Activated CD4-positive, alpha-beta memory T cell treated with anti-CD3 and anti-CD28 coated beads, Interleukin-2, amount 10 ng/mL, durations not matched to agents 7 days and 5 days (primary cell): ENCODE measurements around the gene HSF4. TPM values are rescaled to one million over a fixed set of nuclear protein-coding genes. Genes with fewer than 3 reads are reported as not detected.

ENCODE experiments used
- CTCF ChIA-PET: fragments of 350-600 bp; sonication (Branson Sonifier 250); formaldehyde crosslinking; loops from one replicate; lab custom pipeline; 2021; ENCODE audit warnings: antibody characterized with exemption, inconsistent platforms; lab: Charles Lee
- POLR2A ChIA-PET: fragments of 350-600 bp; sonication (Branson Sonifier 250); formaldehyde crosslinking; loops from one replicate; lab custom pipeline; 2021; ENCODE audit warnings: antibody characterized with exemption; lab: Charles Lee
- DNase-seq: peaks from one replicate; pipeline ENCODE4 v3.0.0-alpha.2; 2020
- H3K27ac Mint-ChIP-seq: one replicate; pipeline ENCODE4 v1.8.0; 2021; ENCODE audit warnings: mild to moderate bottlenecking, mixed read lengths
- H3K27me3 Mint-ChIP-seq: one replicate; pipeline ENCODE4 v1.8.0; 2021; ENCODE audit warnings: mixed read lengths
- H3K36me3 Mint-ChIP-seq: one replicate; pipeline ENCODE4 v1.8.0; 2021; ENCODE audit warnings: low read depth, mixed read lengths
- H3K4me1 Mint-ChIP-seq: one replicate; pipeline ENCODE4 v1.8.0; 2021; ENCODE audit warnings: mixed read lengths
- H3K4me3 Mint-ChIP-seq: one replicate; pipeline ENCODE4 v1.8.0; 2021; ENCODE audit warnings: mild to moderate bottlenecking, mixed read lengths
- H3K9me3 Mint-ChIP-seq: one replicate; pipeline ENCODE4 v1.8.0; 2021; ENCODE audit warnings: mixed read lengths
- total RNA-seq, 2 experiments: library from RNA; stranded (reverse); gene quantifications; one replicate each; pipeline ENCODE4 v1.2.3, GENCODE V29; 2021

Gene HSF4
- total RNA-seq, 2 experiments from 2014 or later: 107 to 110 TPM

DNA sequence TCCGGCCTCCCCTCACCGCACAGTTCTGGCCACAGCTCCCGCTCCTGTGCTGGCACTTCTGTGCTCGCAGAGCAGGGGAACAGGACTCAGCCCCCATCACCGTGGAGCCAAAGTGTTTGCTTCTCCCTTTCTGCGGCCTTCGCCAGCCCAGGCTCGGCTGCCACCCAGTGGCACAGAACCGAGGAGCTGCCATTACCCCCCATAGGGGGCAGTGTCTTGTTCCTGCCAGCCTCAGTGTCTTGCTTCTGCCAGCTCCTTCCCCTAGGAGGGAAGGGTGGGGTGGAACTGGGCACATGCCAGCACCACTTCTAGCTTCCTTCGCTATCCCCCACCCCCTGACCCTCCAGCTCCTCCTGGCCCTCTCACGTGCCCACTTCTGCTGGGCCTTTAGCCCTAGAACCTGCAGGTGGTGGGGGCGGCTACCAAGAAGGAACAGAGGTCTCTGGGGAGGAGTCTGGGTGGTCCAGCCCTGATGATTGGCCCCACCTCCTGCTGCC lies 33.7 kb downstream of the HSF4 start:
- Mint-ChIP-seq H3K27me3 (no peaks in the 10 kb centered on the region), H3K4me1 (peaks cover 35% of the 10 kb centered on the region)
- CTCF ChIA-PET: interaction anchor here (0.6 to 2.8 kb wide), 18 partner anchors 9 to 573 kb away, joined by 3 to 12 read pairs (median 4); partner anchors contain the start of genes FHOD1, SLC9A5 and TMEM208

DNA sequence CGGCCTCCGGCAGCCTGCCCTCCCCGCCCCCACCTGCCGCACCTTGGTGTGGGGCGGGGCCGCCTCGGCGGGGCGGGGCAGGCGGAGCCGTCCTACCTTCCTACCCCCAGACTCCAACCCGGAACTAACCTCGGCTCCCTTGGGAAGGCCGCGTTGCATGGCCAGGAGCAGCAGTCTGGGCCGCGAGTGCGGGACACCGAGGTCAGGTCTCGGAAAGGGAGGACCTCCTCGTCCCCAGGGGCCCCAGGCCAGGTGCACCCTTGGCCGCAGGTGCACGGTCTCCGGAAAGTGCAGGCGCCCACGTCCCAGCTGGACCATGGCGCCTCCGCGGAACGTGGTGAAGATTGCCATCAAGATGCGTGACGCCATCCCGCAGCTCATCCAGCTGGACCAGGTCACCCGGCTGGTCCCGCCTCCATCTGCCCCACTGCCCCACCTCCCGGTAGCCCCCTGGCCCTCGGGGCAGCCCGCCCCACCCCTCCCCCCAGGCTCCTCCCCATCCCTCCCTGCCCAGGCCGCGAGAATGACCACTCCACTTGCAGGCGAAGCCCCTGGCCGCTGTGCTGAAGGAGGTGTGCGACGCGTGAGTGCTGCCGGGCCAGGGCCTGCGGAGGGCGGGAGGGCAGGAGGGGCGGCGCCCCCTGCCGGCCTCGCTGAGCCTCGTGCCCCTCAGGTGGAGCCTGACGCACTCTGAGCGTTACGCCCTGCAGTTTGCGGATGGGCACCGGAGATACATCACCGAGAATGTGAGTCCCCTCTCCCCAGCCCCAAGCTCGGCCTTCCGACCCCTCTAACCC lies 34.7 kb downstream of the HSF4 start, which contains the start of gene ELMO3:
Gene ELMO3 (plus strand): TSS at position 121 of the 797 bp plus-strand sequence. CDS start 196 bp downstream, at position 317.
- no peak within 1 kb of the TSS for H3K4me3 Mint-ChIP-seq
- no peaks in the 10 kb centered on the region for H3K27me3 Mint-ChIP-seq
- no peaks in the 10 kb centered on the region for H3K9me3 Mint-ChIP-seq
- H3K27ac Mint-ChIP-seq: no peak within 1 kb of the TSS
- H3K36me3 Mint-ChIP-seq: peaks cover 54% of the 10 kb centered on the region
- ChIA-PET POLR2A (interaction anchor here (1.7 kb wide), 1 partner anchor 42 kb away, joined by 5 read pairs; no protein-coding TSS in a partner anchor), CTCF (interaction anchor here (0.9 to 1.7 kb wide), 4 partner anchors 12 to 45 kb away, joined by 3 to 7 read pairs (median 4); no protein-coding TSS in a partner anchor)
- DNase-seq: no peak
- peaks cover 26% of the 10 kb centered on the region for H3K4me1 Mint-ChIP-seq

More for the DNA sequence above, 33.7 kb downstream of the HSF4 start:
- Mint-ChIP-seq H3K27ac (no peak overlapping the region), H3K9me3 (no peaks in the 10 kb centered on the region), H3K36me3 (peaks cover 59% of the 10 kb centered on the region), H3K4me3 (no peak overlapping the region)
- POLR2A ChIA-PET: interaction anchor here (0.7 to 1.7 kb wide), 8 partner anchors 7 to 283 kb away, joined by 3 to 8 read pairs (median 4); partner anchors contain the start of genes ATP6V0D1, FBXL8, TMEM208 and TRADD
- no peak for DNase-seq

DNA sequence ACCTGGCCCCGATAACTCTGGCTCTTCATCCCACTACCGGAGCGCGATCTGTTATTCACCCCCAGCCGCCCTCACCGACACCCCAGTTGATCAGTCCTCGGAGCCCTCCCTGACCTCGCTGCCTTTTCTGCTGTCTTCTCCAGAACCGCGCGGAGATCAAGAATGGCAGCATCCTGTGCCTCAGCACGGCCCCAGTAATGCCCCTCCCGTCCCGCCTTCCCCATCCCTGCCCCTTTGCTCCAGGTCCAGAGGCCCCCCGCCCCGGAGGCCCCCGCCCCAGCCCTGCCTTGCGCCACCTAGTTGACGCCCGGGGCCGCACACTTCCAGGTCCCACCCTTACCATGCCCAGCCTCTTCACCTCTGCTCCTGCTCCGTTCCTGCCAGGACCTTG lies 35.3 kb downstream of the HSF4 start:
- POLR2A ChIA-PET: no interaction called here
- H3K4me1 Mint-ChIP-seq: peaks cover 24% of the 10 kb centered on the region
- no peaks in the 10 kb centered on the region for H3K27me3 Mint-ChIP-seq
- no peak for DNase-seq
- H3K36me3 Mint-ChIP-seq: peaks cover 50% of the 10 kb centered on the region
- CTCF ChIA-PET: no interaction called here
- no peaks in the 10 kb centered on the region for H3K9me3 Mint-ChIP-seq
- no peak overlapping the region for H3K4me3 Mint-ChIP-seq
- H3K27ac Mint-ChIP-seq: no peak overlapping the region

DNA sequence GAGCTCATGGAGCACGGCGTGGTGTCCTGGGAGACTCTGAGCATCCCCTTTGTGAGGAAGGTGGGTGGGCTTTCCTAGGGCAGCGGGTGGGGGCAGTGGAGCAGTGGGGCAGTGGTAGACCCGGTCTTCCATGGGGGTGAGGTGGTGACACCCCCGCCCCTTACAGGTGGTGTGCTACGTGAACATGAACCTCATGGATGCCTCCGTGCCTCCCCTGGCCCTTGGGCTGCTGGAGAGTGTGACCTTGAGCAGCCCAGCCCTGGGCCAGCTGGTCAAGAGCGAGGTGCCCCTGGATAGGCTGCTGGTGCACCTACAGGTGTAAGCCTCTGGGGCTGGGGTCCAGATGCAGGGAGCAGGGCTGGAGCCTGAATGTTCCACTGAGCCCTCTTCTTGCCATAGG lies 35.9 kb downstream of the HSF4 start:
- H3K4me1 Mint-ChIP-seq: peaks cover 17% of the 10 kb centered on the region
- no peak overlapping the region for H3K4me3 Mint-ChIP-seq
- CTCF ChIA-PET: no interaction called here
- DNase-seq: no peak
- H3K36me3 Mint-ChIP-seq: peaks cover 43% of the 10 kb centered on the region
- POLR2A ChIA-PET: no interaction called here
- H3K27ac Mint-ChIP-seq: no peak overlapping the region
- no peaks in the 10 kb centered on the region for H3K9me3 Mint-ChIP-seq
- H3K27me3 Mint-ChIP-seq: no peaks in the 10 kb centered on the region

DNA sequence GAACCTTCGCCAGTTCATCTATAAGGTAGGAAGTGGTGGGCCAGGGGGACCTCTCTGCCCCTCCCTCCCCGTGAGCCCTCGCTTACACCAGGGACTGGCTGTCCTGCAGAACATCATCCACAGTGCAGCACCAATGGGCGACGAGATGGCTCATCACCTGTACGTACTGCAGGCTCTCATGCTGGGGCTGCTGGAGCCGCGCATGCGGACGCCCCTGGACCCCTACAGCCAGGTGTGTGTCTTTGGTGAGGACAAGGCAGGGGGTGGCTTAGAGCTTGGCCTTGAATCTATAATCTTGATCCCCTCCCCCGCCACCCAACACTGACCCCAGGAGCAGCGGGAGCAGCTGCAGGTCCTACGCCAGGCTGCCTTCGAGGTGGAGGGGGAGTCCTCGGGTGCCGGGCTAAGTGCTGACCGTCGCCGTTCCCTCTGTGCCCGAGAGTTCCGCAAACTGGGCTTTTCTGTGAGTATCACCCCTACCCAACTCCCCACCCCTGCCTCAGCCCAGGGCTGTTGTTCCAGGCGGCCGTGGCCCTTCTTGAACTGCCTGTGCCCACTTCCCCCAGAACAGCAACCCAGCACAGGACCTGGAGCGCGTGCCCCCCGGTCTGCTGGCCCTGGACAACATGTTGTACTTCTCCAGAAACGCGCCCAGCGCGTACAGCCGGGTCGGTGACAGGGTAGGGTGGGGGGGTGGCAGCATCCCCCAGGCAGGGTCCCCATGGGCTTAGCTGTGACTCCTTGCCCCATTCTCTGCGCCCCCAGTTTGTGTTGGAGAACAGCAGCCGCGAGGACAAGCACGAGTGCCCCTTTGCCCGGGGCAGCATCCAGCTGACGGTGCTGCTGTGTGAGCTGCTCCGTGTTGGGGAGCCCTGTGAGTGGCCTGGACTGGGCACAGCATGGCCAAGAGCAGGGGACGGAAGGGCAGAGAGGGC lies 37.1 kb downstream of the HSF4 start:
- Mint-ChIP-seq H3K27ac (no peak overlapping the region), H3K4me3 (no peak overlapping the region), H3K9me3 (no peaks in the 10 kb centered on the region), H3K4me1 (peaks cover 6% of the 10 kb centered on the region), H3K27me3 (no peaks in the 10 kb centered on the region), H3K36me3 (peaks cover 39% of the 10 kb centered on the region)
- DNase-seq: no peak
- CTCF ChIA-PET: no interaction called here
- POLR2A ChIA-PET: interaction anchor here (0.7 to 1.2 kb wide), 3 partner anchors 9 to 17 kb away, joined by 3 read pairs; partner anchors contain the start of gene E2F4

DNA sequence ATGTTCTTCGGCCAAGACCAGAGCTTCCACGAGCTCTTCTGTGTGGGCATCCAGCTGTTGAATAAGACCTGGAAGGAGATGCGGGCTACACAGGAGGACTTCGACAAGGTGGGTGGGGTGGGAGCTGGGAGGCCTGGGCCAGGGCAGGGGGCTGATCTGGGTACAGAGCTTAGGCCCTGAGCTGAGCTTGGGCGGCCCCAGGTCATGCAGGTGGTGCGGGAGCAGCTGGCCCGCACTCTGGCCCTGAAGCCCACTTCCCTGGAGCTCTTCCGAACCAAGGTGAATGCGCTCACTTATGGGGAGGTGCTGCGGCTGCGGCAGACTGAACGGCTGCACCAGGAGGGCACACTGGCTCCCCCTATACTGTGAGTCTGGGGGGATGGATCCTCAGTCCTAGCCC lies 37.9 kb downstream of the HSF4 start:
- POLR2A ChIA-PET: interaction anchor here (0.5 to 1.2 kb wide), 4 partner anchors 10 to 24 kb away, joined by 3 read pairs; partner anchors contain the start of gene E2F4
- CTCF ChIA-PET: no interaction called here
- no peaks in the 10 kb centered on the region for H3K27me3 Mint-ChIP-seq

DNA sequence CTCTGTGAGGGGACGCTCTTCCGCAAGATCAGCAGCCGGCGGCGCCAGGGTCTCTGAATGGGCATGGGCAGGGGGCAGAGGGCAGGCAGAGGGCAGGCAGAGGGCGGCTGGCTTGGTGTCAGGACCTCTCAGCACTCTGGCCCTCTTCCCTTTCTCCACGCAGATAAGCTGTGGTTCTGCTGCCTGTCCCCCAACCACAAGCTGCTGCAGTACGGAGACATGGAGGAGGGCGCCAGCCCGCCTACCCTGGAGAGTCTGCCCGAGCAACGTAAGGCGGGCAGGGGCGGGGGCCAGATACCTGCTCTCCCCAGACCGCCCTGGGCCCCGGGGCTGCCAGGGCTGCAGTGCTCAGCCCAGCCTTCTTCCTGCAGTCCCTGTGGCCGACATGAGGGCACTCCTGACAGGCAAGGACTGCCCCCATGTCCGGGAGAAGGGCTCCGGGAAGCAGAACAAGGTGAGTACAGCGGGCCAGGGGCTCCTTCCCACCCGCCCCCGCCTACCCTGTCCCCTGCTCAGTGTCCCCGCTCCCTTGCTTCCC lies 38.5 kb downstream of the HSF4 start:
- peaks cover 29% of the 10 kb centered on the region for H3K36me3 Mint-ChIP-seq
- DNase-seq: no peak
- no peaks in the 10 kb centered on the region for H3K27me3 Mint-ChIP-seq
- no peaks in the 10 kb centered on the region for H3K9me3 Mint-ChIP-seq
- peaks cover 3% of the 10 kb centered on the region for H3K4me1 Mint-ChIP-seq
- ChIA-PET POLR2A (interaction anchor here (0.5 to 1.2 kb wide), 4 partner anchors 10 to 23 kb away, joined by 3 read pairs; partner anchors contain the start of gene E2F4), CTCF (no interaction called here)
- no peak overlapping the region for H3K27ac Mint-ChIP-seq
- H3K4me3 Mint-ChIP-seq: no peak overlapping the region

More for the DNA sequence above, 37.9 kb downstream of the HSF4 start:
- DNase-seq: no peak
- H3K4me3 Mint-ChIP-seq: no peak overlapping the region
- H3K36me3 Mint-ChIP-seq: peaks cover 34% of the 10 kb centered on the region
- no peak overlapping the region for H3K27ac Mint-ChIP-seq
- H3K9me3 Mint-ChIP-seq: no peaks in the 10 kb centered on the region
- H3K4me1 Mint-ChIP-seq: peaks cover 3% of the 10 kb centered on the region

DNA sequence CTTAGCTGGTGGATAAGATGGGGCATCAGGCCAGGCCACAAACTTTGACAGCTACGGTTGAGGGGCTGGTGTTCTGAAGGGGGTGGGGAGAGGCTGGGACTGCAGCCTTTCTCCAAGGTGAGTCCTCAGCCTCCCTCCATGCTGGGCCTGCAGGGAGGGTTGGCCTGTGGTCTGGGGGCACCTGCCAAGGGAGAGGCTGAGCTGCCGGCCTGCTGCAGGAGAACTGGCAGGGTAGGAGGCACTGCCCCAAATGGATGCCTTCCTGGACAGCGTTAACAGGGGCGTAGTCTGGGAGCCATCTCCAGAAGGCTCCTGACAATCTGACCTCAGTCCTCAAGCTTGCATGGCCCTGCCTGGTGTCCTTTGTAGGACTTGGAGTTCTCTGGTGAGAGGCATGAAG lies 39.5 kb downstream of the HSF4 start:
- no peak for DNase-seq
- Mint-ChIP-seq H3K4me3 (no peak overlapping the region), H3K36me3 (peaks cover 23% of the 10 kb centered on the region), H3K27ac (no peak overlapping the region), H3K9me3 (no peaks in the 10 kb centered on the region), H3K4me1 (no peaks in the 10 kb centered on the region), H3K27me3 (no peaks in the 10 kb centered on the region)
- ChIA-PET CTCF (interaction anchor here (0.6 kb wide), 1 partner anchor 31 kb away, joined by 5 read pairs; no protein-coding TSS in a partner anchor), POLR2A (interaction anchor here (1.1 to 1.4 kb wide), 2 partner anchors 9 to 20 kb away, joined by 3 to 5 read pairs; no protein-coding TSS in a partner anchor)

DNA sequence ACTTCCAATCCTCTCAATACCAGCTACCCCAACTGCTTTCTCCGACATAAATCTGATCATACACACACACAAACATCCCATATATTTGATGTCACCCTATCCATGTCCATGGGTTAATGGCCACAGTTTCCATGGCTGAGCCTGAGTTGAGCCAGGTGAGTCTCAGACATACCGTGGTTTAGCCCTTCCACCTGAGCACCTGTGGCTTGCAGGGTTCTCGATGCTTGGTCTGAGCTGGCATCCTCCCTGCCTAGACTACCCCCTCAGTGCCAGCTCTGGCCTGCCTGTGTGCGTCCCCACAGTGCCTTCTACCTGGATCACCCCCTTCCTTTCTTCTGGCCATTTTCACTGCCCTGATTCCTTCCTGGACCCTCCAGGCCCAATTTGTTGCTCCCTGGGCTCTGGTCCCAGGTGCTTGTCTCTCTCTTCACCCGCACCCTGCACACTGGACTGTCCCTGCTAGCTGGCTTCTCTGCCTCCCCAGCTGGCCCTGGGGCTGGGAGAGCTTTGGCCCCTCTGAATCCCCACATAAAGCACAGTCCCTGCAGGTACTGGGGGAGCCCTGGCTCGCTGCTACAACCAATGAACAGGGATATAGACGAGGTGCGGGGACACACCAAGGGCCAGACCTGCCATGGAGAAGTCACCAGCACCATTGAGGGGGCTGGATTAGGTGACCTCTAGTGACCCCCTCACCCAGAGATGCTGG lies 41.7 kb downstream of the HSF4 start:
- Mint-ChIP-seq H3K27ac (no peak overlapping the region), H3K4me1 (no peaks in the 10 kb centered on the region), H3K9me3 (no peaks in the 10 kb centered on the region), H3K27me3 (no peaks in the 10 kb centered on the region), H3K4me3 (no peak overlapping the region), H3K36me3 (peaks cover 15% of the 10 kb centered on the region)
- ChIA-PET CTCF (no interaction called here), POLR2A (no interaction called here)
- no peak for DNase-seq

DNA sequence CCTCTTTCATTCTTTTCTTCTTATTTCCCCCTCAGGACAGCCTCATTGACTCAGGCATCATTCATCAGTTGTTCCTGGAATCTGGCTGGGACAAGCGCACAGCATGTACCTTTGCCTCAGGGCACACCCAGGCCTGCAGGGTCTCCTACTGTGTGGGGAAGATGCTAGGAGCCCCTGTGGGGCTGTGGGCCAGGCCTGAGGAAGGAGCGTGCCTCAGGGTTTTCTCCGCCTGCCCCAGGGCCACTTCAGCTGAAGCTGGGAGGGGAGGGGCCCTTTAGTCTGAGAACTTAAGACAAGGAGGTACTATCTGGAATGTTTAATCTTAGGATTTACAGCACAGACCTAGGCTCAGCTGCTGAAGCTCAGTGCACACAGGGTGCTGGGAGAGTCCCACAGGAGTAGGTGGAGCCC lies 42.3 kb downstream of the HSF4 start:
- H3K27me3 Mint-ChIP-seq: no peaks in the 10 kb centered on the region
- H3K4me3 Mint-ChIP-seq: no peak overlapping the region
- CTCF ChIA-PET: no interaction called here
- H3K27ac Mint-ChIP-seq: no peak overlapping the region
- no peak for DNase-seq
- POLR2A ChIA-PET: interaction anchor here (1.2 to 3.0 kb wide), 2 partner anchors 10 to 20 kb away, joined by 3 to 20 read pairs; partner anchors contain the start of gene TMEM208
- H3K9me3 Mint-ChIP-seq: no peaks in the 10 kb centered on the region
- no peaks in the 10 kb centered on the region for H3K4me1 Mint-ChIP-seq
- H3K36me3 Mint-ChIP-seq: peaks cover 14% of the 10 kb centered on the region

DNA sequence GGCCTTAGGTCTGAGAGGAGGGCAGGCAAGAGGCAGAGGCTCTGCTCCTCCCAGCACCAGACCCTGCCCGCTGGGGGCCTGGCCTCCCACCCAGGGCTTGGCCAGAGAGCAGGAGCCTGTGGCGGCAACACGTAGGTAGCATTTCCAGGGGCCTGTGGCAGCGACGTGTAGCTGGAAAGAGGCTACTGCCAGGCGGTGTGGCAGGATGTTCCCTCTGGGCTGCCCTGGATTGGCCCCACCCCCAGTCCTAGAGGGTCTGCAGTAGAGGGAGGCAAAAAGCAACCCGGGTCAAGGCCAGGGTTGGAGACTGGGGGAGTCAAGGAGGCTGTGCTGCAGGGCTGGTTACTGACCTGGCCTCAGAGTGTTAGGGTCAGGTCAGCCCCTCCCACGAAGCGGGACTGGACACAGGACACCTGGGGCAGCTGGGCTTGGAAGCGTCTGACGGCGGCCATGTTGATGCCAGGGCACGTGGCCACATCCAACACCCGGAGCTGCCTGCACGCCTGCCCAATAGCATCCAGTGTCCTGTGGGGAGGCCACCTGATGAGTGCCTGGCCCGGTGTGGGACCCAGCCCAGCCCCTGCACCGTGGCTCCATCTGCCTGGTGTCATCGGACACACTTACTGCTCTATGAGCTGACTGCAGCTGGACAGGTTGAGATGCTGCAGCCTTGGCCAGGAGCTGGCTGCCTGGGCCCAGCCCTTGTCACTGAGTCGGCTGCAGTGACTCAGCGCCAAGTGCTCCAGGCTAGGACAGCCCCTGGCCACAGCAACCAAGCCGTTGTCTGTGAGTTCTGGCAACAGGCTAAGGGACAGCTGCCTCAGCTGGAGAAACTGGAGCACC lies 42.9 kb downstream of the HSF4 start:
- Mint-ChIP-seq H3K27ac (no peak overlapping the region), H3K27me3 (no peaks in the 10 kb centered on the region), H3K9me3 (no peaks in the 10 kb centered on the region), H3K4me1 (no peaks in the 10 kb centered on the region), H3K4me3 (no peak overlapping the region), H3K36me3 (peaks cover 14% of the 10 kb centered on the region)
- CTCF ChIA-PET: interaction anchor here (2.0 kb wide), 1 partner anchor 10 kb away, joined by 6 read pairs; no protein-coding TSS in a partner anchor
- POLR2A ChIA-PET: interaction anchor here (0.7 to 3.6 kb wide), 4 partner anchors 10 to 48 kb away, joined by 3 to 20 read pairs (median 8); partner anchors contain the start of gene TMEM208
- no peak for DNase-seq
